Esophagus (tissue), 2 donors: ENCODE results near the gene CCSER1. TPM values are rescaled to one million over a fixed set of nuclear protein-coding genes. Genes with fewer than 3 reads are reported as not detected.

ENCODE experiments used
- H3K27ac ChIP-seq, 2 donors: one replicate each; pipeline ENCODE4 v1.5.1; 2013; ENCODE audit warnings: low read depth in 2 of 2, mild to moderate bottlenecking in 2 of 2, inconsistent platforms in 1 of 2, low read length in 1 of 2, moderate library complexity in 1 of 2
- H3K27me3 ChIP-seq, 2 donors: one replicate each; pipeline ENCODE4 v1.6.1; 2013; ENCODE audit warnings: low read length in 2 of 2, control low read depth in 1 of 2, mild to moderate bottlenecking in 1 of 2; ENCODE audit not compliant: insufficient read depth in 2 of 2, control insufficient read depth in 1 of 2
- H3K36me3 ChIP-seq, 2 donors: one replicate each; pipeline ENCODE4 v1.6.1; 2013; ENCODE audit warnings: low read length in 1 of 2; ENCODE audit not compliant: control insufficient read depth in 2 of 2, insufficient read depth in 2 of 2
- H3K4me1 ChIP-seq, 2 donors: one replicate each; pipeline ENCODE4 v1.6.1; 2013; ENCODE audit warnings: low read length in 1 of 2; ENCODE audit not compliant: control insufficient read depth in 2 of 2, insufficient read depth in 2 of 2
- H3K4me3 ChIP-seq, 2 donors: one replicate each; pipeline ENCODE4 v1.5.1; 2013; ENCODE audit warnings: low read length in 2 of 2, mild to moderate bottlenecking in 2 of 2, low read depth in 1 of 2, moderate library complexity in 1 of 2
- H3K9me3 ChIP-seq, 2 donors: one replicate each; pipeline ENCODE4 v1.6.1; 2013; ENCODE audit warnings: mild to moderate bottlenecking in 2 of 2, low read depth in 1 of 2, low read length in 1 of 2, moderate library complexity in 1 of 2; ENCODE audit not compliant: control insufficient read depth in 2 of 2, insufficient read depth in 1 of 2
- WGBS, 2 donors: extraction: QIAGEN DNeasy Blood & Tissue Kit; methylation state at CpG; one replicate each; pipeline ENCODE4 v1.1.7; 2013; 5-methylcytosine and 5-hydroxymethylcytosine counted together
- polyA plus RNA-seq, 2 donors: library from polyadenylated mRNA; stranded (reverse); fragments of 200-250 nt; gene quantifications; one replicate each; pipeline ENCODE4 v1.2.3, GENCODE V29; 2013
- donor health status: healthy with polysubstance abuse.
- donor health status: Bipolar disorder and iron deficiency.

Gene CCSER1
- polyA plus RNA-seq, 2 donors, result 0.35 to 0.87 TPM

DNA sequence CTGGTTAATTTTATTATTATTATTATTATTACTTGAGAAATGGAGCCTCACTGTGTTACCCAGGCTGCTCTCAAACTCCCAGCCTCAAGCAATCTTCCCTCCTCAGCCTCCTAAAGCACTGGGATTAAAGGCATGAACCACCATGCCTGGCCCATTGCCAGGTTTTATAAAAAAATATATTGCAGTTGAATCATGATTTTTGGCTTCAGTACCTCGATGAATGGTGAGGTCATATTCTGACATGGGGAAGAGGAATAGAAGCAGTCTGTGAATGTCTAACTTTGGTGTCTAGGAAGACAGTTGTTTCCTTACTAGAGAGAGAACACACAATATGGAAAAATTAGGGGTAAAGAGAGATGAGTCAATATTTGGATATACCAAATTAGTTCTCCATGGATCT is 32.0 kb downstream of the CCSER1 start:
- Histone ChIP-seq H3K27me3 (no peaks in the 10 kb centered on the region), H3K36me3 (no peaks in the 10 kb centered on the region), H3K27ac (no peak overlapping the region), H3K9me3 (no peaks in the 10 kb centered on the region), H3K4me1 (no peaks in the 10 kb centered on the region), H3K4me3 (no peak overlapping the region)
- WGBS, 2 donors, result 36 to 41% methylated on average over 1 of the region's 1 CpG

DNA sequence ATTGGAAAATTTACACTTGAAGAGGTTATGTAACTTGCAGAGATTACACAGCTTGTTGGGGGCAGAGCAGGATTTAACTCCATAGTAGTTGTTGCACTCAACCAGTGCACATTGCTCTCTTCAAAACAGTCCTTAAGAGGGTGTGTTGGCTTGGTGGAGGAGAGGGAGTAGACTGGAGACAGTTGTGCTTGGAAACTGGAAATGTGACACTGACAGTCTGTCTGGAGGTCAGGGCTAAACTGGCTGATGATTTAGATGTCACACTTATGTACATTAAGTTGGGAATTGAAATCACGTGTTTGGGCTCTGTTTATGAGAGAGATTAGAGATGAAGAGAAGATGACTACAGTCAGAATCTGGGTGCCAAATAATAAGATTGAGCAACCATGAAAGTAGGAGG is 32.9 kb downstream of the CCSER1 start:
- Histone ChIP-seq H3K27ac (no peak overlapping the region), H3K4me1 (no peaks in the 10 kb centered on the region), H3K36me3 (no peaks in the 10 kb centered on the region), H3K27me3 (no peaks in the 10 kb centered on the region), H3K9me3 (no peaks in the 10 kb centered on the region), H3K4me3 (no peak overlapping the region)
- WGBS, 2 donors, result 34 to 69% methylated on average over 1 of the region's 1 CpG

DNA sequence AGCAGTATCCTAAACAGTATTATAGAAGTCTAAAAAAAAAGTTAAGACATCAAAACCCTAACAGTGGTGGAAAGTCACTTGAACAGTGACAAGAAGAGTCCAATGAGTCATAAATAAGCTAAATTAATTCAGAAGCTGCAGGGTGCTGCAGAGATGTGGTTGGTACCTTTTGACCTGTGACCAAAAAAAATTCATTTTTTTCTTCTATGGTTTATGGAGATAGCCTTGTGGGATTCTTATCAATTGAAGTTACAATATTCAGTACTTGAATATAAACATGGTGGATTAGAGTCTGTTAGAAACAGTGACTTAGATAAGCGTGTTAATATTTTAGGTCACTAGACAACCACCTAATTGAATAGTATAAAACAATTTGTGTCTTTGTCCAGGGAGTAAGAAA is 35.4 kb downstream of the CCSER1 start:
- Histone ChIP-seq H3K27me3 (no peaks in the 10 kb centered on the region), H3K4me3 (no peak overlapping the region), H3K27ac (no peak overlapping the region), H3K36me3 (no peaks in the 10 kb centered on the region), H3K4me1 (no peaks in the 10 kb centered on the region), H3K9me3 (no peaks in the 10 kb centered on the region)
- WGBS, 2 donors, result 89 to 94% methylated on average over 1 of the region's 1 CpG

DNA sequence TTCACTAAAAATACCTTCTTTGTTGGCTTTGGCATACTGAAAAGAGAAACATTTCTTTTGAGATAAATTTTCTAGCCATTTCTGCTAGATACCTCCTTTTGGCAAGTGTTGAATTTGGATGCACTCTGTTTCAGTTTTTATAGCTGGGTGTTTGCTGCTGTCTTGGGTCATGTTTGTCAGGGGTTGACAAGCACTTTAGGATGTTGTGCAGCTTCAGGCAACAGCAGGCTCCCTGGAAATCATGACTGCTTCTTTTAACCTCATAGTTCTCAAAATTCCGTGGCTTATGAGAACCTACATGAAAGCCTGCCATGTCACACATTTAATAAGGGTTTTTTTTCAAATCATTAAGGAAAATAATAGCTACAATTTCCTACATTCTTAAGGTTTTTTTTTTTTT is 36.7 kb downstream of the CCSER1 start:
- Histone ChIP-seq H3K9me3 (no peaks in the 10 kb centered on the region), H3K36me3 (no peaks in the 10 kb centered on the region), H3K27ac (no peak overlapping the region), H3K27me3 (no peaks in the 10 kb centered on the region), H3K4me3 (no peak overlapping the region), H3K4me1 (no peaks in the 10 kb centered on the region)
- WGBS, 2 donors, result 81 to 85% methylated on average over 1 of the region's 1 CpG

DNA sequence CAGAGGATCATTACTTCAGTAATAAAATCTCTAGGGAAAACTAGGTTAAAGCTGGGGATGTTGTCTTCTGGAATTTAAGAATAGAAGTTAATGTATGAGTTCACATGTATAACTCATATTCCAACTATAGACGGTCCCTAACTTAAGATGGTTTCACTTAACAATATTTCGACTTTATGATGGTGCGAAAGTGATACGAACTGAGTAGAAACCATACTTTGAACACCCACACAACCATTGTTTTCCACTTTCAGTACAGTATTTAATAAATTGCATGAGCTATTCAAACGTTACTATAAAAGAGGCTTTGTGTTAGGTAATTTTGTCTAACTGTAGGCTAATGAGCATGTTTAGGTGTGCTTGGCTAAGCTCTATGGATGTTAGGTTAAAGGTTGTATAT is 38.7 kb downstream of the CCSER1 start:
- Histone ChIP-seq H3K9me3 (no peaks in the 10 kb centered on the region), H3K4me1 (no peaks in the 10 kb centered on the region), H3K4me3 (no peak overlapping the region), H3K27me3 (no peaks in the 10 kb centered on the region), H3K27ac (no peak overlapping the region), H3K36me3 (no peaks in the 10 kb centered on the region)
- 81 to 82% methylated on average over 5 of the region's 5 CpGs for WGBS, 2 donors

DNA sequence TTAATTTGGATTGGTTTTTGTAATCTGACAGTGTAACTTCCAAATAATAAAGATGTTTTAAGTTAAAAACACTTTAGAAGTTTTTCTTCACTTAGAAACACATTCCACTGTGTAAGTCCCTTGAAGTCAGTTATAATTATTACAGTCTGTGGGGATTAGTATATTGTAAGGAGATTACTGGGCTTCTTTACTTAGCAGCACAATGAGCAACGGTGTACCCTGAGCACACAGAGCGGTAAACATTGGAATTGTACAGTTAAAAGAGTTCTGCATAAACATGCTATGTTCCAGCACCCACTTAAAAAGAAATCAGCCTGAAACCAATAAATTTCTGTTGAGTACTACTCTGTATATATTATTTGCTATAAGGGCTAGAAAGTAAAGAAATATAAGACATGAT is 44.3 kb downstream of the CCSER1 start:
- Histone ChIP-seq H3K9me3 (no peaks in the 10 kb centered on the region), H3K27me3 (no peaks in the 10 kb centered on the region), H3K36me3 (no peaks in the 10 kb centered on the region), H3K4me1 (no peaks in the 10 kb centered on the region), H3K27ac (no peak overlapping the region), H3K4me3 (no peak overlapping the region)
- WGBS, 2 donors, result 60 to 71% methylated on average over 2 of the region's 2 CpGs

DNA sequence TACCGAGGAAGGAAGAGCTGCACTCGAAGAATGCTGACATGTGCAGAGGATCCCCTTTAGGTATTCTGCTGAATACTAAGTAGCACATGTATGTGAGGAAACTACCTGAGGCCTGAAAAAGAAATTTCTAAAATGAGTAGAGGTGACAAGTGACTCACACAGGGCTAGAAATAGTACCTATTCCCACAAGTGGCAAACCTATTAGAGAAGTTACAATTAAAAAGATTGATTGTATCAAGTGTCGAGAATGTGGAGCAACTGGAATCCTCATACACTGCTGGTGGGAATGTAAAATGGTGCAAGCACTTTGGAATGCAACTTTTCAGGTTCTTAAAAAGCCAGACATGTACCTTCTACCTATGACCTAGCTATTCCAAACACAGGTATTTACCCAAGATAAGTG is 47.4 kb downstream of the CCSER1 start:
- Histone ChIP-seq H3K4me1 (no peaks in the 10 kb centered on the region), H3K9me3 (no peaks in the 10 kb centered on the region), H3K27ac (no peak overlapping the region), H3K4me3 (no peak overlapping the region), H3K27me3 (no peaks in the 10 kb centered on the region), H3K36me3 (no peaks in the 10 kb centered on the region)
- 64 to 75% methylated on average over 3 of the region's 3 CpGs for WGBS, 2 donors

DNA sequence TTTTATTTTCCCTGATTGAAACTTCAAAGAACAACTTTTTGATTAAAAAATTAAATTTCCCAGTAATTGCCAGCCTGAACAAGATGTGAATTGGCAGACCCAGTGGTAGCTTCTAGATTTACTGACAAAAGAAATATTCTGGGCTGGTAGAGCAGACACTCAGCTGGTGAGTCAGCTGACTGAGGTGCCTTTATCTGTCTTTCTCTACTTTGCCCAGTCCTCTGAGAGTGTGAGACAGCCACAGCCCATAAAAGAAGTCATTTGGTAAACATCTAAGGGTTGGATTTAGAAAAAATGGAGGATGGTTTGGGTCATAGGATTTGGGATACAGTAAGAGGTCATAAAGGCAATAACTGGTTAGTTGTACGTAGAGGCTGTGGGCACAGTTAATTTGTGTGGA is 54.5 kb downstream of the CCSER1 start:
- Histone ChIP-seq H3K4me1 (no peaks in the 10 kb centered on the region), H3K9me3 (no peaks in the 10 kb centered on the region), H3K27ac (no peak overlapping the region), H3K4me3 (no peak overlapping the region), H3K27me3 (no peaks in the 10 kb centered on the region), H3K36me3 (no peaks in the 10 kb centered on the region)
- WGBS, 2 donors, result 85 to 91% methylated on average over 1 of the region's 1 CpG

DNA sequence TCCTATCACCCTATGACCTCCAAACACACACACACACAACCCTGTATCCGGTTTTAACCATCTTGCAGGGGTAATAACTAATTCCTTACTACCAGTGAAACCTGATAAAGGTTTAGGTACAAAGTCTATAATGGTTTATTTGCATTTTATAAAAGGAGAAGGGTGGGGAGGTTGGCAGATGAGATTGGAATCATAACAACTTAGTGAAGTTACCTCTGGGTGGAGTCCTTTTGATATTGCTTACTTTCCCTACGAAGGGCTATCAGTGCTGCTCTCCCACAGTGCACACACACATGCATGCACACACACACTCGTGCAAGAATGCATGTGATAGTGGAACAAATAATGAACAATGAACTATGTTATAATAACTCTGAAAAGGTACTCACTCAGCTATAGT is 56.1 kb downstream of the CCSER1 start:
- WGBS, 2 donors, result 42 to 52% methylated on average over 3 of the region's 3 CpGs
- Histone ChIP-seq H3K36me3 (no peaks in the 10 kb centered on the region), H3K4me3 (no peak overlapping the region), H3K4me1 (no peaks in the 10 kb centered on the region), H3K9me3 (no peaks in the 10 kb centered on the region), H3K27ac (no peak overlapping the region), H3K27me3 (no peaks in the 10 kb centered on the region)

DNA sequence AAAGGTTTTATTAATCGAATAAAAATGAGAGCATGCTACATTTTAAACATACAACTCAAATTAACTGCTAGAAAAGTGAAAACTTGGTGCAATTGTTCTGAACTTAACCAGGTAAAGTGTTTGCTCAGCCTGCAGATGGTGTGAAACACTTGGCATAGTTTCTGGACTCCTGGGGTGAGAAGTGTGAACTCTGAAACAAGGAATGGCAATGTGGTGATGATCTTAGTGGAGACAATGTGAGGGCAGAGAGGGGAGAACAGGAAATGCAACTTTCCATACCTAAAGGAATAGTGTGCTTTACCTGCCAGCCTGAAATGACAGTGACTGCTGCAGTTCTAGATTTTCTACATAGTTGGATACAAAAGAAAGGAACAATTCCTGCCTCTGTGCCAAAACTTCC is 57.4 kb downstream of the CCSER1 start:
- Histone ChIP-seq H3K27ac (no peak overlapping the region), H3K4me3 (no peak overlapping the region), H3K27me3 (no peaks in the 10 kb centered on the region), H3K4me1 (no peaks in the 10 kb centered on the region), H3K9me3 (no peaks in the 10 kb centered on the region), H3K36me3 (no peaks in the 10 kb centered on the region)
- WGBS, 2 donors, result 83 to 86% methylated on average over 1 of the region's 1 CpG
